ENCODE measurements around the gene DPP6.

DPP6 gene

DNA sequence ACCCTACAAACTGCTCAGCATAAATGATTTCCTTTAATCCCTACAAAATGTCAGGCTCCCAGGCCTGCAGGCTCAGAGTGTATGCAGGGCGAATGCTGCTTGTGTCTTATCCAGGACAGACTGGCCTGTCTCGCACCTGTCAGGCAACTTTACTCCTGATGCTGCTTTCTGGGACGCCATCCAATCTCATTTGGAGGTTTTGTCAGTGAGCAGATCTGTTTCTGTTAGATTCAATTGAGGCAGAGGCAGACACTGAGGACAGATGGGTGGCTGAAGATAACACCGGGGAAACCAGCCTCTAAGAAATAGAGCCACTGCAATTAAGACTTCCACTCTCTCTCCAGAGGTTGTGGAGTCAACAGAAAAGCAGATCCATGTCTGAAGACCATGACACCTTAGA lies 115.6 kb downstream of the DPP6 start:
- ChIA-PET CTCF (no interaction called here), POLR2A (no interaction called here)
- DNase-seq (ENCODE audit: extremely low spot score) = no peak
- TF ChIP-seq, protein P1, sequence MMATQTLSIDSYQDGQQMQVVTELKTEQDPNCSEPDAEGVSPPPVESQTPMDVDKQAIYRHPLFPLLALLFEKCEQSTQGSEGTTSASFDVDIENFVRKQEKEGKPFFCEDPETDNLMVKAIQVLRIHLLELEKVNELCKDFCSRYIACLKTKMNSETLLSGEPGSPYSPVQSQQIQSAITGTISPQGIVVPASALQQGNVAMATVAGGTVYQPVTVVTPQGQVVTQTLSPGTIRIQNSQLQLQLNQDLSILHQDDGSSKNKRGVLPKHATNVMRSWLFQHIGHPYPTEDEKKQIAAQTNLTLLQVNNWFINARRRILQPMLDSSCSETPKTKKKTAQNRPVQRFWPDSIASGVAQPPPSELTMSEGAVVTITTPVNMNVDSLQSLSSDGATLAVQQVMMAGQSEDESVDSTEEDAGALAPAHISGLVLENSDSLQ (IDR thresholded peaks at IDR 0.05) = no peak
- TF ChIP-seq SUZ12 (IDR thresholded peaks at IDR 0.05) (no peak), ELF4 (IDR thresholded peaks at IDR 0.05) (no peak), SP1 (IDR thresholded peaks at IDR 0.05) (no peak), FOXM1 (IDR thresholded peaks at IDR 0.05; ENCODE audit: borderline replicate concordance) (no peak), HDGF (IDR thresholded peaks at IDR 0.05; ENCODE audit: borderline replicate concordance) (no peak), FOXA1 (IDR thresholded peaks at IDR 0.05) (no peak), CTBP1 (IDR thresholded peaks at IDR 0.05; ENCODE audit: borderline replicate concordance) (no peak), L3MBTL2 (conservative IDR thresholded peaks at IDR 0.05) (no peak), ARNT (IDR thresholded peaks at IDR 0.05) (no peak), NFRKB (IDR thresholded peaks at IDR 0.05) (no peak), BHLHE40 (IDR thresholded peaks at IDR 0.05; ENCODE audit: borderline replicate concordance) (no peak), TARDBP (IDR thresholded peaks at IDR 0.05) (no peak), ZNF384 (IDR thresholded peaks at IDR 0.05) (no peak), FOXK2 (IDR thresholded peaks at IDR 0.05) (no peak), LEF1 (IDR thresholded peaks at IDR 0.05; ENCODE audit: borderline replicate concordance) (no peak)

- no peak for TF ChIP-seq SUZ12 (IDR thresholded peaks at IDR 0.05)
- TF ChIP-seq ELF4 (IDR thresholded peaks at IDR 0.05) = no peak
- no peak for TF ChIP-seq FOXM1 (IDR thresholded peaks at IDR 0.05; ENCODE audit: borderline replicate concordance)
- TF ChIP-seq TARDBP (IDR thresholded peaks at IDR 0.05) = no peak
- no peak for TF ChIP-seq FOXK2 (IDR thresholded peaks at IDR 0.05)
- no peak for TF ChIP-seq ZNF384 (IDR thresholded peaks at IDR 0.05)
- no peak for TF ChIP-seq HDGF (IDR thresholded peaks at IDR 0.05; ENCODE audit: borderline replicate concordance)
- no peak for TF ChIP-seq FOXA1 (IDR thresholded peaks at IDR 0.05)
- no peak for TF ChIP-seq L3MBTL2 (conservative IDR thresholded peaks at IDR 0.05)
- no peak for TF ChIP-seq NFRKB (IDR thresholded peaks at IDR 0.05)
- TF ChIP-seq CTBP1 (IDR thresholded peaks at IDR 0.05; ENCODE audit: borderline replicate concordance) = no peak
- TF ChIP-seq ARNT (IDR thresholded peaks at IDR 0.05) = no peak
- no peak for TF ChIP-seq BHLHE40 (IDR thresholded peaks at IDR 0.05; ENCODE audit: borderline replicate concordance)
- POLR2A ChIA-PET = no interaction called here
- DNase-seq (ENCODE audit: extremely low spot score) = no peak
- CTCF ChIA-PET = no interaction called here
These were observed 119.2 kb downstream of the DPP6 start for GRCh38 chr7:154171422-154171821.

GRCh38 chr7:154172236-154172635 lies 120.0 kb downstream of the DPP6 start:
- no peak for DNase-seq (ENCODE audit: extremely low spot score)
- no peak for TF ChIP-seq SP1 (IDR thresholded peaks at IDR 0.05)
- TF ChIP-seq HDGF (IDR thresholded peaks at IDR 0.05; ENCODE audit: borderline replicate concordance) = no peak
- no peak for TF ChIP-seq FOXA1 (IDR thresholded peaks at IDR 0.05)
- TF ChIP-seq SUZ12 (IDR thresholded peaks at IDR 0.05) = no peak
- TF ChIP-seq L3MBTL2 (conservative IDR thresholded peaks at IDR 0.05) = no peak
- TF ChIP-seq LEF1 (IDR thresholded peaks at IDR 0.05; ENCODE audit: borderline replicate concordance) = no peak
- no peak for TF ChIP-seq FOXK2 (IDR thresholded peaks at IDR 0.05)
- no peak for TF ChIP-seq ZNF384 (IDR thresholded peaks at IDR 0.05)
- no peak for TF ChIP-seq ELF4 (IDR thresholded peaks at IDR 0.05)
- TF ChIP-seq NFRKB (IDR thresholded peaks at IDR 0.05) = no peak
- POLR2A ChIA-PET = no interaction called here
- CTCF ChIA-PET = no interaction called here

- DNase-seq (ENCODE audit: extremely low spot score) = no peak
- POLR2A ChIA-PET = no interaction called here
- CTCF ChIA-PET = no interaction called here
- TF ChIP-seq ARNT (IDR thresholded peaks at IDR 0.05) = no peak
- no peak for TF ChIP-seq FOXM1 (IDR thresholded peaks at IDR 0.05; ENCODE audit: borderline replicate concordance)
- no peak for TF ChIP-seq ZNF384 (IDR thresholded peaks at IDR 0.05)
- TF ChIP-seq SUZ12 (IDR thresholded peaks at IDR 0.05) = no peak
- no peak for TF ChIP-seq LEF1 (IDR thresholded peaks at IDR 0.05; ENCODE audit: borderline replicate concordance)
These were observed 125.4 kb downstream of the DPP6 start for GRCh38 chr7:154177584-154177983.

DNA sequence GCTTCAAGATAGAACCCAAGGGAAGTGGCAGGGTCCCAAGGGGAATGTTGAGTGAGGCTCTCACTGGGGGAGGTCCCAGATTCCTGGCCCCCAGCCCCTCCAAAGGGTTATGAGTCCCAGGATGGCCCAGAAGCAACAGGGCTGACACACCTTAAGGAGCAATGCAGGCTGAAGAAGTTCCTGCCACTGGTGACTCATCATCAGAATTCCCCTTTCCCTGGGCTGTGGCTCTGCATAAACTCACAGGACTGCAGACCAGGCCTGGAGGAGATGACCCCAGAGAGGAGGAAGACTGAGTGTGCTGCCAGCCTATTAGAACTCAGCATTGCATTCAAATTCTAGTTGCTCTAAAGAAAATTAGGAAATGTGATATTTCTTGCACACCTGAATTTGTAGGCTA lies 126.7 kb downstream of the DPP6 start:
- ChIA-PET CTCF (no interaction called here), POLR2A (no interaction called here)
- DNase-seq (ENCODE audit: extremely low spot score) = no peak
- TF ChIP-seq TARDBP (IDR thresholded peaks at IDR 0.05) (no peak), ELF4 (IDR thresholded peaks at IDR 0.05) (no peak), CTBP1 (IDR thresholded peaks at IDR 0.05; ENCODE audit: borderline replicate concordance) (no peak), FOXA1 (IDR thresholded peaks at IDR 0.05) (no peak), NFRKB (IDR thresholded peaks at IDR 0.05) (no peak), ARNT (IDR thresholded peaks at IDR 0.05) (no peak), HDGF (IDR thresholded peaks at IDR 0.05; ENCODE audit: borderline replicate concordance) (no peak), FOXM1 (IDR thresholded peaks at IDR 0.05; ENCODE audit: borderline replicate concordance) (no peak)

DNA sequence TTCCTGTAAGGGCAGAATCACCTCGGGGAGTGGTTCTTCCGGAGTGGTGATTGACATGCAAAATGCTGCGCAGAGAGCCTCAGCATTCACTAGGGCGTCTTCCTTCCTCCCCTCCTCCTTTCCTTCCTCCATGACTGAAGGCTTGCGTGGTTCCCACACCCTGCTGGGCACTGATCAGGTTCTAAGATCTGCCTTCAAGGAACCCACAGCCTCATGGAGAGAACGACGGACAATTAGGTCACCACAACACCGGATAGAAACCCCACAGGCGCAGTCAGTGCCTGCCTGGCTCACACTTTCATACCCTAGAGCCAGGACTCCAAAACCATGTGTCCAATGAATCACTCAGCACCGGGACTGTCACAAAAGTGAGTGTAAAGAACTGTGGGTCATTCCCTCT lies 131.3 kb downstream of the DPP6 start:
- TF ChIP-seq FOXA1 (IDR thresholded peaks at IDR 0.05) = no peak
- no peak for TF ChIP-seq BHLHE40 (IDR thresholded peaks at IDR 0.05; ENCODE audit: borderline replicate concordance)
- TF ChIP-seq ELF4 (IDR thresholded peaks at IDR 0.05) = no peak
- TF ChIP-seq FOXK2 (IDR thresholded peaks at IDR 0.05) = no peak
- TF ChIP-seq FOXM1 (IDR thresholded peaks at IDR 0.05; ENCODE audit: borderline replicate concordance) = no peak
- no peak for TF ChIP-seq LEF1 (IDR thresholded peaks at IDR 0.05; ENCODE audit: borderline replicate concordance)
- no peak for TF ChIP-seq ZNF384 (IDR thresholded peaks at IDR 0.05)
- TF ChIP-seq HDGF (IDR thresholded peaks at IDR 0.05; ENCODE audit: borderline replicate concordance) = no peak
- no peak for TF ChIP-seq SUZ12 (IDR thresholded peaks at IDR 0.05)
- no peak for TF ChIP-seq NFRKB (IDR thresholded peaks at IDR 0.05)
- no peak for TF ChIP-seq L3MBTL2 (conservative IDR thresholded peaks at IDR 0.05)
- no peak for TF ChIP-seq ARNT (IDR thresholded peaks at IDR 0.05)
- ChIA-PET POLR2A (no interaction called here), CTCF (no interaction called here)
- no peak for DNase-seq (ENCODE audit: extremely low spot score)

- ChIA-PET CTCF (no interaction called here), POLR2A (no interaction called here)
- TF ChIP-seq LEF1 (IDR thresholded peaks at IDR 0.05; ENCODE audit: borderline replicate concordance) = no peak
- no peak for TF ChIP-seq SUZ12 (IDR thresholded peaks at IDR 0.05)
- TF ChIP-seq ARNT (IDR thresholded peaks at IDR 0.05) = no peak
- TF ChIP-seq L3MBTL2 (conservative IDR thresholded peaks at IDR 0.05) = no peak
- no peak for DNase-seq (ENCODE audit: extremely low spot score)
These were observed 131.7 kb downstream of the DPP6 start for GRCh38 chr7:154183946-154184345.

GRCh38 chr7:154186811-154187210 lies 134.6 kb downstream of the DPP6 start:
- ChIA-PET POLR2A (no interaction called here), CTCF (no interaction called here)
- no peak for DNase-seq (ENCODE audit: extremely low spot score)
- TF ChIP-seq LEF1 (IDR thresholded peaks at IDR 0.05; ENCODE audit: borderline replicate concordance) = no peak
- no peak for TF ChIP-seq SP1 (IDR thresholded peaks at IDR 0.05)
- TF ChIP-seq FOXA1 (IDR thresholded peaks at IDR 0.05) = no peak
- TF ChIP-seq FOXK2 (IDR thresholded peaks at IDR 0.05) = no peak
- no peak for TF ChIP-seq CTBP1 (IDR thresholded peaks at IDR 0.05; ENCODE audit: borderline replicate concordance)
- TF ChIP-seq FOXM1 (IDR thresholded peaks at IDR 0.05; ENCODE audit: borderline replicate concordance) = no peak
- TF ChIP-seq L3MBTL2 (conservative IDR thresholded peaks at IDR 0.05) = no peak
- TF ChIP-seq ELF4 (IDR thresholded peaks at IDR 0.05) = no peak
- no peak for TF ChIP-seq SUZ12 (IDR thresholded peaks at IDR 0.05)

Measured in HEK293T (cell line).